Mesenchymal stem cell (in vitro differentiated cells and primary cell): ENCODE data around the gene KIFC3.

ENCODE experiments used
- DNase-seq: peaks from one replicate; pipeline ENCODE4 v3.0.0-alpha.2; 2013
- H2AFZ ChIP-seq: one replicate; pipeline ENCODE4 v1.6.1; 2013; ENCODE audit warnings: low read depth, mild to moderate bottlenecking, control low read depth, inconsistent platforms, low read length, moderate library complexity
- H2AK5ac ChIP-seq: 2 replicates; pipeline ENCODE4 v1.6.1; 2013; ENCODE audit warnings: low read length, moderate library complexity, mild to moderate bottlenecking, inconsistent platforms; ENCODE audit not compliant: severe bottlenecking
- H2BK120ac ChIP-seq: one replicate; pipeline ENCODE4 v1.6.1; 2013; ENCODE audit warnings: low read depth, mild to moderate bottlenecking, inconsistent platforms, low read length, moderate library complexity
- H2BK12ac ChIP-seq, 2 experiments: one replicate each; pipeline ENCODE4 v1.6.1; 2013; ENCODE audit warnings: inconsistent platforms in 2 of 2, low read length in 2 of 2, mild to moderate bottlenecking in 2 of 2, moderate library complexity in 2 of 2, control low read depth in 1 of 2
- H2BK15ac ChIP-seq: one replicate; pipeline ENCODE4 v1.6.1; 2013; ENCODE audit warnings: mild to moderate bottlenecking, low read depth, inconsistent platforms; ENCODE audit not compliant: poor library complexity, severe bottlenecking
- H2BK5ac ChIP-seq: 2 replicates; pipeline ENCODE4 v1.6.1; 2013; ENCODE audit warnings: low read depth, mild to moderate bottlenecking, low read length, control low read depth, inconsistent platforms; ENCODE audit not compliant: poor library complexity, severe bottlenecking
- H3K14ac ChIP-seq, 2 experiments: one replicate each; pipeline ENCODE4 v1.6.1; 2013; ENCODE audit warnings: inconsistent platforms in 2 of 2, low read length in 2 of 2, control low read depth in 1 of 2, mild to moderate bottlenecking in 1 of 2, moderate library complexity in 1 of 2
- H3K18ac ChIP-seq, 2 experiments: one replicate each; pipeline ENCODE4 v1.6.1; 2013; ENCODE audit warnings: inconsistent platforms in 2 of 2, low read length in 2 of 2, control low read depth in 1 of 2, low read depth in 1 of 2, mild to moderate bottlenecking in 1 of 2
- H3K23ac ChIP-seq, 2 experiments: one replicate each; pipeline ENCODE4 v1.6.1; 2013; ENCODE audit warnings: inconsistent platforms in 2 of 2, low read length in 2 of 2, mild to moderate bottlenecking in 2 of 2, moderate library complexity in 2 of 2, control low read depth in 1 of 2
- H3K27ac ChIP-seq: 2 replicates; pipeline ENCODE4 v1.5.1; 2013; ENCODE audit warnings: mild to moderate bottlenecking, moderate library complexity, low read length, control low read depth, inconsistent platforms; ENCODE audit not compliant: poor library complexity, severe bottlenecking
- H3K27me3 ChIP-seq, 2 experiments: 2 replicates each; pipeline versions ENCODE4 v1.6.1 to v1.7.0; 2013; ENCODE audit warnings: low read length in 2 of 2, mild to moderate bottlenecking in 2 of 2, moderate library complexity in 2 of 2, control low read depth in 1 of 2, inconsistent platforms in 1 of 2; ENCODE audit not compliant: control insufficient read depth in 1 of 2, insufficient read depth in 1 of 2
- H3K36me3 ChIP-seq, 2 experiments: 2 replicates each; pipeline versions ENCODE4 v1.6.1 to v1.7.0; 2013; ENCODE audit warnings: low read length in 2 of 2, control low read depth in 1 of 2, inconsistent platforms in 1 of 2, low read depth in 1 of 2, mild to moderate bottlenecking in 1 of 2; ENCODE audit not compliant: insufficient read depth in 2 of 2, control insufficient read depth in 1 of 2
- H3K4ac ChIP-seq, 2 experiments: one replicate each; pipeline ENCODE4 v1.6.1; 2013; ENCODE audit warnings: inconsistent platforms in 2 of 2, low read length in 2 of 2, mild to moderate bottlenecking in 2 of 2, moderate library complexity in 2 of 2, control low read depth in 1 of 2, low read depth in 1 of 2
- H3K4me1 ChIP-seq: 2 replicates; pipeline ENCODE4 v1.6.1; 2013; ENCODE audit warnings: low read depth, low read length, control low read depth; ENCODE audit not compliant: control insufficient read depth, insufficient read depth
- H3K4me2 ChIP-seq: 2 replicates; pipeline ENCODE4 v1.6.1; 2013; ENCODE audit warnings: low read length, mild to moderate bottlenecking, inconsistent platforms; ENCODE audit not compliant: poor library complexity, severe bottlenecking
- H3K4me3 ChIP-seq, 2 experiments: 2 replicates each; pipeline versions ENCODE4 v1.5.1 to v1.7.0; 2013; ENCODE audit warnings: low read length in 2 of 2, mild to moderate bottlenecking in 2 of 2, control low read depth in 1 of 2, low read depth in 1 of 2; ENCODE audit not compliant: insufficient read depth in 1 of 2
- H3K79me1 ChIP-seq: replicated peaks from 2 replicates; pipeline ENCODE4 v1.6.1; 2013; ENCODE audit warnings: mild to moderate bottlenecking, control low read depth, low read length, inconsistent platforms; ENCODE audit not compliant: poor library complexity, severe bottlenecking
- H3K9ac ChIP-seq: 2 replicates; pipeline ENCODE4 v1.7.0; 2013; ENCODE audit warnings: mild to moderate bottlenecking, low read length, moderate library complexity
- H3K9me3 ChIP-seq: 2 replicates; pipeline ENCODE4 v1.7.0; 2013; ENCODE audit warnings: mild to moderate bottlenecking, low read length; ENCODE audit not compliant: control insufficient read depth
- H4K8ac ChIP-seq: one replicate; pipeline ENCODE4 v1.6.1; 2013; ENCODE audit warnings: inconsistent platforms, mild to moderate bottlenecking, low read length, moderate library complexity
- H4K91ac ChIP-seq: one replicate; pipeline ENCODE4 v1.6.1; 2013; ENCODE audit warnings: mild to moderate bottlenecking, low read length, inconsistent platforms
- WGBS: methylation state at CpG from one replicate; pipeline ENCODE4 v1.1.7; 2013; ENCODE audit warnings: mixed read lengths; 5-methylcytosine and 5-hydroxymethylcytosine counted together

The KIFC3 gene

DNA sequence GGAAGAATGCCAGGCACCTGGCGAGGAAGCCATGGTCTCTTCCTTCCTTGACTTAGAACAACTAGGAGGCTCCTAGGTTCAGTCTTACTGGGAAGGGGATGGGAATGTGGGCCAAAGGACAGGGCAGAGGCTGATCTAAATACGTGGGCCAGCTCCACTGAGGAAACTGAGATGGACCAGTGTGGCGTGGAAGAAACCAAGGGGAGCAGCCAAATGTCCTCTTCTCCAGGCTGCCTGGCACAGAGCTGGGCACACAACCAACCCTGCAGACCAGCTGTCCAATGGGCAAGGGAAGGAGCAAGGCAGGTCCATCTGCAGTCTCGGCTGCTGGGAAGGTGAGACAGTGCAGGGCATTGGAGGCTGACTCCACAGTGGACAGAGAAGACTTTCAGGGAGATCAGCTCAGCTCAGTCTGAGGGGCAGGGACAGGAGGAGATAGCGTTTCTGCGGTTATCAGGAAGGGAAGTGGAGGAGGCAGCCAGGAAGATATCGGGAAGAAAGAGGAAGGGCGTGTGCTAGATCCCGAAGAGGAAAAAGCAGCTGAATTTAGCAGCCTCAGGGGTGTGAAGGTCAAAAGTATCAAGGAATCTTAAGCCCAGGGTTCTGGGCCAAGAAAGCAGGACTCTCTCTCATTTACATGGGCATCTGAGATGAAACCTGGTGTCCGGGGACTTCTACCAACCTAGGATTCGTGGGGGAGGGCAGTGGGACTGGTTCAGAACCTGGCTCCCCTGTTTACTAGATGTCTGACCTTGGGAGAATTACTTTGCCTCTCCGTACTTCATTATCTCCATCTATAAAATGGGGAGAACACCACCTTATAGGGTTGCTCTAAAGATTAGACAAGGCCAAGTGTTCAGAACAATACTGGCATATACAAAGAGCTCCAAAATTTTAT is 1.8 kb downstream of the KIFC3 start:
- 49% methylated on average over 11 of the region's 12 CpGs for WGBS
- peaks cover 32% of the 10 kb centered on the region for H3K4me1 ChIP-seq
- no peak overlapping the region for H3K23ac ChIP-seq
- peak; percentile 24 for DNase-seq
- H2AFZ ChIP-seq = no peak overlapping the region
- peaks cover 0 to 3% of the 10 kb centered on the region in 2 experiments for H3K27me3 ChIP-seq
- peak overlapping the region; percentile 6 for H2BK15ac ChIP-seq
- H3K14ac ChIP-seq = peak overlapping the region in 1 of 2 experiments; percentile 5
- H2BK120ac ChIP-seq = no peak overlapping the region
- peak overlapping the region; percentile 100 for H2AK5ac ChIP-seq
- peak overlapping the region; percentile 43 to 88 for H3K4me3 ChIP-seq
- no peak overlapping the region for H3K4ac ChIP-seq
- H3K4me2 ChIP-seq = peak overlapping the region; percentile 92
- no peaks in the 10 kb centered on the region for H3K9me3 ChIP-seq
- peaks cover 2% of the 10 kb centered on the region for H3K79me1 ChIP-seq
- peak overlapping the region; percentile 45 for H4K91ac ChIP-seq
- peak overlapping the region; percentile 74 for H4K8ac ChIP-seq
- peak overlapping the region; percentile 40 to 95 for H3K18ac ChIP-seq
- H2BK12ac ChIP-seq = peak overlapping the region; percentile 24 to 59
- H3K27ac ChIP-seq = peak overlapping the region; percentile 94
- peak overlapping the region; percentile 21 for H2BK5ac ChIP-seq
- peaks cover 10 to 31% of the 10 kb centered on the region in 2 experiments for H3K36me3 ChIP-seq
- H3K9ac ChIP-seq = peak overlapping the region; percentile 89

DNA sequence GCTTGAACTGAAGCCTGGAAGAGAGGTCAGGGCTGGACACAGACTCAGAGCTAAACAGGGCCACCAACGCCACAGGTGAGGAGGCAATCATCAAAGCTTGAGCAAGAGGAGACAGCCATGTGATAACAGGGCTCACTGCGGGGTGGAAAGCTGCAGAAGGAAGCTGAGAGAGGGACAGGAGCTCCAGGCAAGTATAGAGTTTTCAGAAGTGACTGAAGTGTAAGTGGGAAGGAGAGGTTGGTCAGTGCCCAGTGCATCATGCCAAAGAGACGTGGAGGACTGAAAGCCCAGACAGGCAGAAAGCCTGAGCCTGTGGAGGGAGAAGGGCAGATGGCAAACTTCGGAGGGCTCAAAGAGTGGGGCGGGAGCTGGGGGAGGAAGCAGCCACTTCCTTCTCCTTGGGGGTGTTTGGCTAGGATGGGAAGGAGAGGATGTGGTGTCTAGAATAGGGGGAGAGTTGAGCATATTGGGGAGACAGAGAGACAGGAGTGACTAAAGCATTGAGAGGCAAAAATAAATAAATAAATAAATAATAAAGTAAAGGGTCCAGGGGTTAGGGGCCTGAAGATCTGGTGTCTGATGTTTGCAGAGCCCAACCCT is 2.6 kb downstream of the KIFC3 start:
- Histone ChIP-seq H3K4me2 (peak overlapping the region; percentile 92), H3K4me1 (peaks cover 40% of the 10 kb centered on the region), H3K18ac (peak overlapping the region in 1 of 2 experiments; percentile 37), H3K36me3 (peaks cover 14 to 34% of the 10 kb centered on the region in 2 experiments), H3K9me3 (no peaks in the 10 kb centered on the region), H2AK5ac (peak overlapping the region; percentile 78), H3K4ac (no peak overlapping the region), H2AFZ (no peak overlapping the region), H3K23ac (peak overlapping the region in 1 of 2 experiments; percentile 16), H3K14ac (no peak overlapping the region), H3K79me1 (peaks cover 4% of the 10 kb centered on the region), H2BK5ac (no peak overlapping the region), H4K8ac (peak overlapping the region; percentile 12), H2BK15ac (peak overlapping the region; percentile 26), H4K91ac (no peak overlapping the region), H3K9ac (no peak overlapping the region), H2BK12ac (no peak overlapping the region), H2BK120ac (no peak overlapping the region), H3K4me3 (peak overlapping the region in 1 of 2 experiments; percentile 47), H3K27me3 (no peaks in the 10 kb centered on the region), H3K27ac (peak overlapping the region; percentile 94)
- WGBS = 55% methylated on average over 4 of the region's 5 CpGs
- no peak for DNase-seq

DNA sequence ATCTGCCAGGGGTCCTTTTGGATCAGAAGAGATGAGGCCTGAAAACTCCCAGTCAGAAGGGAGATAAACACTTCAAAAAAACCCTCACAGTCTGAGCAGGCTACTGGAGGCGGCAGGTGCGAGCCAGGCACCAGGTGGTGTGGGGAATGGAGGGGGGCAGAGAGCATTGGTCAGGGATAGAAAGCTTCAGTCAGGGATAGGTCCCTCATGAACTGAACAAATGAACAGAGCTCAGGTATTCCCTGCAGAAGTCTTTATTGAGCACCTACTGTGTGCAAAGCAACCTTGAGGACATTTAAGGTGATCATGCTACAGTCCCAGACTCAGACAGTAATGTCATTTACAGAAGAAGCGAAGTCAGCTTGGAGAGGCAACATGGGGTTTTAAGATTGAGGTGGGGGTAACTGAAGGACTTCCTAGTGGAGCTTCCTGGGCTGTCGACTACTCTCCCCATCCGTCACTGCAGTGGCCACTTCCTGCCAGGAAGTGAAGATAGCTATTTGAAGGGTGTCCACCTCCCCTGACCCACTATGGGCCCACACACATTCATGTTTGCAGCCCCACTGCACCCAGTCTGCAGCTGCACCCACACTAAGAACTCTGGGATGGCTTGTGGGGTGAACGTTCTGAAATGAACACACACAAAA is 3.2 kb downstream of the KIFC3 start:
- H3K36me3 ChIP-seq = peaks cover 19 to 36% of the 10 kb centered on the region in 2 experiments
- peak overlapping the region in 1 of 2 experiments; percentile 16 for H3K23ac ChIP-seq
- H3K27ac ChIP-seq = peak overlapping the region; percentile 94
- no peaks in the 10 kb centered on the region for H3K27me3 ChIP-seq
- peaks cover 41% of the 10 kb centered on the region for H3K4me1 ChIP-seq
- H3K9me3 ChIP-seq = no peaks in the 10 kb centered on the region
- H2AK5ac ChIP-seq = peak overlapping the region; percentile 91
- H2BK12ac ChIP-seq = no peak overlapping the region
- H3K18ac ChIP-seq = peak overlapping the region; percentile 37 to 55
- H3K4me3 ChIP-seq = peak overlapping the region in 1 of 2 experiments; percentile 59
- no peak overlapping the region for H3K9ac ChIP-seq
- no peak overlapping the region for H3K14ac ChIP-seq
- no peak overlapping the region for H4K91ac ChIP-seq
- H4K8ac ChIP-seq = peak overlapping the region; percentile 73
- H2AFZ ChIP-seq = no peak overlapping the region
- no peak overlapping the region for H3K4ac ChIP-seq
- 83% methylated on average over 4 of the region's 6 CpGs for WGBS
- peak overlapping the region; percentile 47 for H2BK5ac ChIP-seq
- peaks cover 5% of the 10 kb centered on the region for H3K79me1 ChIP-seq
- no peak overlapping the region for H2BK120ac ChIP-seq
- H3K4me2 ChIP-seq = peak overlapping the region; percentile 92
- H2BK15ac ChIP-seq = peak overlapping the region; percentile 26
- no peak for DNase-seq
